GM23248 (cell line): Measurements from ENCODE around the gene RNF20. TPM values are rescaled to one million over a fixed set of nuclear protein-coding genes. Genes with fewer than 3 reads are reported as not detected.

ENCODE experiments used
- DNase-seq: peaks from one replicate; pipeline ENCODE4 v3.0.0-alpha.2; 2015
- H2AFZ ChIP-seq: fragments of 200-600 bp; sonication (generic); 2 replicates; pipeline ENCODE4 v1.6.1; 2016; ENCODE audit warnings: antibody characterized with exemption
- H3F3A ChIP-seq: fragments of 200-600 bp; sonication (generic); 2 replicates; pipeline ENCODE4 v1.6.1; 2016; ENCODE audit warnings: mild to moderate bottlenecking, antibody characterized with exemption, mixed run types; ENCODE audit not compliant: insufficient read depth
- H3K27ac ChIP-seq: fragments of 200-600 bp; sonication (generic); 2 replicates; pipeline ENCODE4 v1.5.1; 2016; ENCODE audit warnings: mild to moderate bottlenecking
- H3K27me3 ChIP-seq: fragments of 200-600 bp; sonication (generic); replicated peaks from 2 replicates; pipeline ENCODE4 v1.6.1; 2016; ENCODE audit warnings: mild to moderate bottlenecking; ENCODE audit not compliant: insufficient read depth
- H3K36me3 ChIP-seq: fragments of 200-600 bp; sonication (generic); 2 replicates; pipeline ENCODE4 v1.6.1; 2016; ENCODE audit warnings: low read depth, mild to moderate bottlenecking
- H3K4me1 ChIP-seq: fragments of 200-600 bp; sonication (generic); 2 replicates; pipeline ENCODE4 v1.6.1; 2016; ENCODE audit warnings: mild to moderate bottlenecking; ENCODE audit not compliant: insufficient read depth
- H3K4me2 ChIP-seq: fragments of 200-600 bp; sonication (generic); one replicate; pipeline ENCODE4 v1.6.1; 2016; ENCODE audit warnings: mild to moderate bottlenecking; ENCODE audit not compliant: unreplicated experiment
- H3K4me3 ChIP-seq: fragments of 200-600 bp; sonication (generic); 2 replicates; pipeline ENCODE4 v1.5.1; 2016; ENCODE audit warnings: mild to moderate bottlenecking
- H3K79me2 ChIP-seq: fragments of 200-600 bp; sonication (generic); 2 replicates; pipeline ENCODE4 v1.6.1; 2016; ENCODE audit warnings: mild to moderate bottlenecking; ENCODE audit not compliant: insufficient read depth
- H3K9ac ChIP-seq: fragments of 200-600 bp; sonication (generic); 2 replicates; pipeline ENCODE4 v1.6.1; 2016; ENCODE audit warnings: mild to moderate bottlenecking
- H3K9me2 ChIP-seq: fragments of 200-600 bp; sonication (generic); 2 replicates; pipeline ENCODE4 v1.6.1; 2016; ENCODE audit warnings: mixed run types, mild to moderate bottlenecking, moderate library complexity; ENCODE audit not compliant: insufficient read depth
- H3K9me3 ChIP-seq: fragments of 200-600 bp; sonication (generic); one replicate; pipeline ENCODE4 v1.6.1; 2017; ENCODE audit warnings: low read depth
- H4K20me1 ChIP-seq: fragments of 200-600 bp; sonication (generic); 2 replicates; pipeline ENCODE4 v1.6.0; 2016; ENCODE audit not compliant: insufficient read depth
- EZH2 ChIP-seq: fragments of 200-600 bp; sonication (generic); IDR thresholded peaks from 2 replicates; pipeline ENCODE4 v1.6.1; 2018; ENCODE audit warnings: antibody characterized with exemption, mild to moderate bottlenecking; ENCODE audit not compliant: insufficient read depth, poor library complexity, severe bottlenecking
- EZH2phosphoT487 ChIP-seq: fragments of 200-600 bp; sonication (generic); IDR thresholded peaks from 2 replicates; pipeline ENCODE4 v1.6.1; 2018; ENCODE audit warnings: antibody characterized with exemption, moderate library complexity, mild to moderate bottlenecking, low read depth; ENCODE audit not compliant: insufficient read depth
- WGBS, 2 experiments: methylation state at CpG; one replicate each; pipeline ENCODE4 v1.1.6; 2015 to 2017; ENCODE audit warnings: low lambda C conversion rate in 2 of 2, low coverage in 1 of 2; ENCODE audit errors: missing lambda C conversion rate in 2 of 2; 5-methylcytosine and 5-hydroxymethylcytosine counted together
- in situ Hi-C: fragments of 300-500 bp; cut with MboI; formaldehyde crosslinking; loops from 2 replicates; pipeline ENCODE4 v1.15.0; 2020
- polyA plus RNA-seq: library from polyadenylated mRNA; unstranded; fragments of >200 nt; fragmentation: Nextera tagmentation; extraction: Ambion mirVana; gene quantifications from 2 replicates; pipeline ENCODE4 v1.2.1, GENCODE V29; 2016
- total RNA-seq: library from RNA; depleted of rRNA; stranded (reverse); fragments of >200 nt; shearing (Covaris generic); gene quantifications from 2 replicates; pipeline ENCODE4 v1.2.3, GENCODE V29; 2014

Gene RNF20
- total and polyA plus RNA-seq, 2 experiments from 2014 or later = 26.3 to 34.3 TPM

DNA sequence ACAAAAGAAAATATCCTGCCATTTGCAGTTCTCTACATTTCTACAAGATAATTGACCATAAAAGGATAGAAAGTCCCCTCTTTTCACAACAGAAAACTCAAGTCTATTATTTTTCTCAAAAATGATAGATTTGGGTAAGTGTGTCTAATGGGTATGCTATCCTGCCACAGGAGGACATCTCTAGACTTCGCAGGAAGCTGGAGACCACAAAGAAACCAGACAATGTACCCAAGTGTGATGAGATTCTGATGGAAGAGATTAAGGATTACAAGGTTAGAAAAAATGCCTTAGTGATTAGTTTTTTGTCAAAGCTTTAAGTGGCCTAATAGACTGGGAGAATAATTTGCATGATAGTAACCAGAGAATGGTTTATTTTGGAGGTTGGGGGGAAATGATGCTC lies 28.1 kb downstream of the RNF20 start:
- H3K9ac ChIP-seq = no peak overlapping the region
- no peaks in the 10 kb centered on the region for H3K27me3 ChIP-seq
- no peak overlapping the region for H3K4me2 ChIP-seq
- 0 out of 2 replicates have a peak, but pooled peaks cover under 1% of the 10 kb centered on the region for H4K20me1 ChIP-seq
- in situ Hi-C loops = no loop called here
- TF ChIP-seq EZH2phosphoT487 = no peak
- TF ChIP-seq EZH2 = no peak
- no peaks in the 10 kb centered on the region for H3F3A ChIP-seq
- no peaks in the 10 kb centered on the region for H3K4me1 ChIP-seq
- no peaks in the 10 kb centered on the region for H3K9me3 ChIP-seq
- 100% methylated on average over 1 of the region's 1 CpG for WGBS, 2 experiments
- H3K79me2 ChIP-seq = peaks cover 7% of the 10 kb centered on the region; the same call in 1 of the 2 replicates
- H3K9me2 ChIP-seq = no peaks in the 10 kb centered on the region
- peaks cover 79% of the 10 kb centered on the region for H3K36me3 ChIP-seq
- DNase-seq = no peak
- no peak overlapping the region for H2AFZ ChIP-seq
- no peak overlapping the region for H3K4me3 ChIP-seq
- no peak overlapping the region for H3K27ac ChIP-seq

DNA sequence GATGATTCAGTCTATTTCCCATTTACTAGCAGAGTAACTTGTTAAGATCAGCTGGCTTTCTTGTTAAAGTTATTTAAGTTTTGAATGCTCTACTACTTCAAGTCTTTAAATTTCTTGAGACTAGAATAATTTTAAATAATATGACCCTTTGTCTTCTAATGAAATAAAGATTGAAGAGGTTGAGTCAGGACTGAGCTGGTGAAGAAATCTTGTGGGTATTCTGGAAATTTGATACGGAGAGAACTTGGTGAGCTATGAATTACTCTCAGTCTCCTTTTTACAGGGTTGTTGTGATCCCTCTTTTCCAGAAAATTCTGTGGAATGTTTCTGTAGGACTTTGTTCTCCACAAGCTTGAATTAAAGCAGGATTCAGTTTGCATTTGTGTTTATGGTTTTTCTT lies 29.3 kb downstream of the RNF20 start:
- Histone ChIP-seq H3K9me2 (no peaks in the 10 kb centered on the region), H3K4me2 (no peak overlapping the region), H3K27me3 (no peaks in the 10 kb centered on the region), H3K4me3 (no peak overlapping the region), H3K79me2 (peaks cover 7% of the 10 kb centered on the region; the same call in 1 of the 2 replicates), H3K36me3 (peaks cover 73% of the 10 kb centered on the region), H3K9me3 (no peaks in the 10 kb centered on the region), H3K9ac (no peak overlapping the region), H3F3A (no peaks in the 10 kb centered on the region), H2AFZ (no peak overlapping the region), H3K27ac (no peak overlapping the region), H4K20me1 (0 out of 2 replicates have a peak, but pooled peaks cover 4% of the 10 kb centered on the region), H3K4me1 (no peaks in the 10 kb centered on the region)
- in situ Hi-C loops = no loop called here
- no peak for TF ChIP-seq EZH2
- no peak for TF ChIP-seq EZH2phosphoT487
- no peak for DNase-seq
- 91 to 95% methylated on average over 1 of the region's 1 CpG for WGBS, 2 experiments

DNA sequence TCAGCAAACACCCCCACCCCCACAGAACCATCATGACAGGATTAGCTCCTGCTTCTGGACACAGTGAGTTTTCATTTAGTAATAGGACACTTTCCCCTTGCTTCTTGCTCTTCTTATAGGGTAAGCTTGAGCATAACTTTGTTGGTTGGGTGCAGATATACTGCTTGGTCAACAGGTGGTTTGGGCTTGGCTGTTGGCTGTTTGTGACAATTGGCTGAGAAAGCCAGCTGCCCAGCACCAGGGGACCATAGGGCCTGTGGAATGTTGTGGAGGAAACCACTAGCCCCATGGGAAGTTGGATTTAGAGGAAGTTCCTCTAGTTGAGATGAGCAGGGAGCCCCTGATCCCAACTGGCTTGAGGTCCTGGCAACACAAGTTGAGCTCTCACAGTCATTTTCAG lies 30.6 kb downstream of the RNF20 start:
- peaks cover 66% of the 10 kb centered on the region for H3K36me3 ChIP-seq
- in situ Hi-C loops = no loop called here
- H3K4me3 ChIP-seq = no peak overlapping the region

DNA sequence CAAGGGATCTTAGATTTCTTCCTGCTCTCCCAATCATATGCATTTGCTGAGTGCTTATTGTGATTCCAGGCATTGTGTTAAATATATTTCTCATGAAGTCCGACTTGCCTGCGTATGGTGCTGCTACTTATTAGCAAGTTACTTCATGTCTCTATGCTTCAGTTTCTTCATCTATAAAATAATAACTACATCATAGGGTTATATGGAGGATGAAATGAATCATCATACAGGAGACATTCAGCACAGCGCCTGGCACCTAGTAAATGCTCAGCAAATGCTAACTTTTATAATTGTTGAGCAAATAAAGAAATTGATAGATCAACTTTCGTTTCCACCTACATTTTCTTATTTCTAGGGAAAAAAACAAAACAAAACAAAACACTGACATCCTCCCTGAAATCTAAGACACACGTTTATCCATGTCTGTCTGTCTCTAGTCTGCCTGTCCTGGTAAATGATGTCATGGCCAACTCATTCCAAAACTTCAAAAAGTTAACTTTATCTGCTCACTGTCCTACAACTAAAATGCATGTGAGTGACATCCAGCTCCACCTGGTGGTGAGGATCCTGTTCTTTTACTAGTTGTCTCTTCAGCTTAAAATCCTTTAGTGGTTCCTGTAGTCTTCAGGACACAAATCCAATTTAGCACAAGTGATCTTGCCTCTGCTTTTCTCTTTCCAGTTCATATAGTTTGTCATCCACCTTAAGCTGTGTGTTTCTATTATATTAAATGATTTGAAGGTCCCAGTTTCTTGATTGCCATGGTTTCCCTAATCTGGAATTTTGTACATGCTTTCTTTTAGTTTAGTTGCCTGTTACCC lies 33.5 kb downstream of the RNF20 start:
- Histone ChIP-seq H3K4me2 (no peak overlapping the region), H3K9me2 (no peaks in the 10 kb centered on the region), H2AFZ (no peak overlapping the region), H3K9me3 (no peaks in the 10 kb centered on the region), H3F3A (no peaks in the 10 kb centered on the region), H3K27me3 (no peaks in the 10 kb centered on the region), H3K9ac (no peak overlapping the region), H3K4me1 (no peaks in the 10 kb centered on the region), H4K20me1 (0 out of 2 replicates have a peak, but pooled peaks cover 4% of the 10 kb centered on the region), H3K27ac (no peak overlapping the region), H3K36me3 (peaks cover 42% of the 10 kb centered on the region), H3K4me3 (no peak overlapping the region), H3K79me2 (no peaks in the 10 kb centered on the region)
- peak; percentile 57 for DNase-seq
- in situ Hi-C loops = no loop called here
- WGBS, 2 experiments = 76 to 79% methylated on average over 5 of the region's 5 CpGs
- TF ChIP-seq EZH2phosphoT487 (no peak), EZH2 (no peak)

More for the DNA sequence above, 30.6 kb downstream of the RNF20 start:
- H3K4me2 ChIP-seq = no peak overlapping the region
- DNase-seq = no peak
- H3K9me3 ChIP-seq = no peaks in the 10 kb centered on the region
- peaks cover 7% of the 10 kb centered on the region; the same call in 1 of the 2 replicates for H3K79me2 ChIP-seq
- H2AFZ ChIP-seq = no peak overlapping the region
- H3K27ac ChIP-seq = no peak overlapping the region
- no peaks in the 10 kb centered on the region for H3F3A ChIP-seq
- TF ChIP-seq EZH2phosphoT487 (no peak), EZH2 (no peak)
- no peak overlapping the region for H3K9ac ChIP-seq
- no peaks in the 10 kb centered on the region for H3K4me1 ChIP-seq
- no peaks in the 10 kb centered on the region for H3K9me2 ChIP-seq
- H3K27me3 ChIP-seq = no peaks in the 10 kb centered on the region
- 0 out of 2 replicates have a peak, but pooled peaks cover 4% of the 10 kb centered on the region for H4K20me1 ChIP-seq
